ENCODE data around the gene DPF3.

- TF ChIP-seq POLR2AphosphoS5 (IDR thresholded peaks at IDR 0.05) (no peak), POLR2A (IDR thresholded peaks at IDR 0.05) (no peak)
- TF ChIP-seq, protein P1, sequence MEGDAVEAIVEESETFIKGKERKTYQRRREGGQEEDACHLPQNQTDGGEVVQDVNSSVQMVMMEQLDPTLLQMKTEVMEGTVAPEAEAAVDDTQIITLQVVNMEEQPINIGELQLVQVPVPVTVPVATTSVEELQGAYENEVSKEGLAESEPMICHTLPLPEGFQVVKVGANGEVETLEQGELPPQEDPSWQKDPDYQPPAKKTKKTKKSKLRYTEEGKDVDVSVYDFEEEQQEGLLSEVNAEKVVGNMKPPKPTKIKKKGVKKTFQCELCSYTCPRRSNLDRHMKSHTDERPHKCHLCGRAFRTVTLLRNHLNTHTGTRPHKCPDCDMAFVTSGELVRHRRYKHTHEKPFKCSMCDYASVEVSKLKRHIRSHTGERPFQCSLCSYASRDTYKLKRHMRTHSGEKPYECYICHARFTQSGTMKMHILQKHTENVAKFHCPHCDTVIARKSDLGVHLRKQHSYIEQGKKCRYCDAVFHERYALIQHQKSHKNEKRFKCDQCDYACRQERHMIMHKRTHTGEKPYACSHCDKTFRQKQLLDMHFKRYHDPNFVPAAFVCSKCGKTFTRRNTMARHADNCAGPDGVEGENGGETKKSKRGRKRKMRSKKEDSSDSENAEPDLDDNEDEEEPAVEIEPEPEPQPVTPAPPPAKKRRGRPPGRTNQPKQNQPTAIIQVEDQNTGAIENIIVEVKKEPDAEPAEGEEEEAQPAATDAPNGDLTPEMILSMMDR (IDR thresholded peaks at IDR 0.05), result no peak
Observed at GRCh38 chr14:72868500-72868899, 25.4 kb downstream of the DPF3 start.
